NCI-H146 treated with DMSO at 0.1 percent for 48 hours (cell line): ENCODE measurements around the gene HOXC6.

ENCODE experiments used
- DNase-seq: peaks from one replicate; lab custom pipeline; 2025; ENCODE audit not compliant: unreplicated experiment; lab: John Stamatoyannopoulos, UW

The HOXC6 gene

GRCh38 chr12:54028314-54029201 is at the start of gene HOXC6:
HOXC6 (plus strand) TSS chr12:54028440; CDS start chr12:54028522, 82 bp downstream.
- DNase-seq, result no peak

GRCh38 chr12:53978477-53979356 is 49.5 kb upstream of the HOXC6 start:
- DNase-seq, result no peak

GRCh38 chr12:53980104-53980801 is 48.0 kb upstream of the HOXC6 start:
- no peak for DNase-seq

- no peak for DNase-seq
These were observed 47.3 kb upstream of the HOXC6 start for GRCh38 chr12:53980802-53981496.

DNA sequence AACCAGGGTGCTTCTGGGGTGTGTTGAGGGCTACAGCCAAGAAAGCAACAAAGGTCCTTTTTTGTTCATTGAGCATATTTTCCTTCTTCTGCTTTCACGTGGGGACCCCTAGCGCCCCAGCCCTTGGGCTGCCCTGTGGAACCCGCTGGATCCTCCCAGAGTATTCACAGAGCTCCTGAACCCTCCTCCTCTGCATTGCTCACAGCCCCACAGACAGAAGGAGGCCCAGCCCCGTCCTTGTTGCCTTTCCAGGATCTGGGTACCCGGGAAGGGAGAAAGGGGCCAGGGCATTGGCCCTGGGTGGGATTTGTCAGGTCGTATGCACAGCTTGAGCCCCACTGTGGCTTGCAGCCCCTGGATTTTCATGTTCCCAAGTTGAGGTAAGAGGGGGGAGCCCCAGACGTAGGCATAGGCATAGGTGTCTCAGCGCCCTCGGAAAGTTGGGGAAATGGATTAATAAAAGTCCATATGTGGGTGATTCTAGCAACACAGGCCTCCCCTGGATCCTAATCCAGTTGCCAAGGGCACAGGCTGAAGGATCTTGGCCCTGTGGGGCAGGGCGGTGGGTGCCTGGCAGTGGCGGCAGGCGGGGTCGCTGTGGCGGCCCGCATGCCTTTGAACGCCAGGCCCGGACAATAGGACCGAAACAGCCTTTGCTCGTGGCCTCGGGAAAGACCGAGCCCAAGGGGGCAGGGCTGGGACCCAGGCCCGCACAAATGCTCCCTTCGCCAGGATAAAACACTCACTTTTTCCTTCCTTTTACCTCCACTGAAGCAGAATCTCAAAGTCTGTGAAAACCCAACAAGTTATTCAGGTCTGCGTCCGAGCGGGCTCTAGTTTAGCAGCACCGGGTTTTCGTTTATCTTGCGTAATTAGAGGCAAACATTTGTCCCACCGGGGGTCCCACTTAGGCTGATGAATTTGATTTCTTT is 46.3 kb upstream of the HOXC6 start:
- DNase-seq, result no peak

- DNase-seq, result no peak
These were observed 45.3 kb upstream of the HOXC6 start for GRCh38 chr12:53982648-53983567.

- DNase-seq, result no peak
These were observed 44.7 kb upstream of the HOXC6 start for GRCh38 chr12:53983568-53983949.

DNA sequence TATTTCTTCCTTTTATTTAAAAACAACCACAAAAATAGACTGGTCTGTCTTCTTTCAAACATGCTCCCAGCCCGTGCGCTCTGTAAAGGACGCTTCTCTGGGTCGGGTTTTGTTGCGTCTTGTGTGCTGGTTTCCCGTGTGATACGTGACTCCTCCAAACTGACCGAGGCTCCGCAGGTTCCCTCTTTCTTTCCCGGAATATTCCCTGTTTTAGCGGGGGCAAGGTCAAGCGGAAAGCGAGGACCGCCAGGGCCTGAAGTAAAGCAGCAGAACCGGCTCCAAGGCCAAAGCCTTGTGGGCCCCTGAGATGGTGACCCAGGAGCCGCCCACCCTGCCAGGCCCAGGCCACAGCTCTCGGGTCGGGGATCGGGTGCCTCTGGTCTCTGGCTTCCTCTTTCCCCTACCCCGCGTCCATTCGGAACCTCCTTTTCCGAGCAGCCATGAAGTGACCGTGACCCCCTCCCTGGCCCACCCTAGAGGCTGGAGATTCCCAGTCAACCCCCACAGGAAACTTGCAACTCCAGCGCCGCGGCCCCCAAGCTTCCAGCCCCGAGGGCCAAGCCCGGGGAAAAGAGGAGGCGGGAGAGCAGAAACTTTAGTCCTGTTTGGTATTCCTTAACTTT is 44.2 kb upstream of the HOXC6 start:
- no peak for DNase-seq

GRCh38 chr12:53984901-53985691 is 43.1 kb upstream of the HOXC6 start, which contains the start of gene HOXC10:
HOXC10 (plus strand) TSS chr12:53985146; CDS start chr12:53985260, 114 bp downstream.
- no peak for DNase-seq

DNA sequence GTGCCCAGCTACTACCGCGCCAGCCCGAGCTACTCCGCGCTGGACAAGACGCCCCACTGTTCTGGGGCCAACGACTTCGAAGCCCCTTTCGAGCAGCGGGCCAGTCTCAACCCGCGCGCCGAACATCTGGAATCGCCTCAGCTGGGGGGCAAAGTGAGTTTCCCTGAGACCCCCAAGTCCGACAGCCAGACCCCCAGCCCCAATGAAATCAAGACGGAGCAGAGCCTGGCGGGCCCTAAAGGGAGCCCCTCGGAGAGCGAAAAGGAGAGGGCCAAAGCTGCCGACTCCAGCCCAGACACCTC is 42.6 kb upstream of the HOXC6 start:
- DNase-seq, result no peak

- no peak for DNase-seq
These were observed 42.1 kb upstream of the HOXC6 start for GRCh38 chr12:53985994-53986685.

- DNase-seq, result no peak
These were observed 41.4 kb upstream of the HOXC6 start for GRCh38 chr12:53986686-53987483.

- DNase-seq, result no peak
These were observed 40.4 kb upstream of the HOXC6 start for GRCh38 chr12:53987787-53988230.

DNA sequence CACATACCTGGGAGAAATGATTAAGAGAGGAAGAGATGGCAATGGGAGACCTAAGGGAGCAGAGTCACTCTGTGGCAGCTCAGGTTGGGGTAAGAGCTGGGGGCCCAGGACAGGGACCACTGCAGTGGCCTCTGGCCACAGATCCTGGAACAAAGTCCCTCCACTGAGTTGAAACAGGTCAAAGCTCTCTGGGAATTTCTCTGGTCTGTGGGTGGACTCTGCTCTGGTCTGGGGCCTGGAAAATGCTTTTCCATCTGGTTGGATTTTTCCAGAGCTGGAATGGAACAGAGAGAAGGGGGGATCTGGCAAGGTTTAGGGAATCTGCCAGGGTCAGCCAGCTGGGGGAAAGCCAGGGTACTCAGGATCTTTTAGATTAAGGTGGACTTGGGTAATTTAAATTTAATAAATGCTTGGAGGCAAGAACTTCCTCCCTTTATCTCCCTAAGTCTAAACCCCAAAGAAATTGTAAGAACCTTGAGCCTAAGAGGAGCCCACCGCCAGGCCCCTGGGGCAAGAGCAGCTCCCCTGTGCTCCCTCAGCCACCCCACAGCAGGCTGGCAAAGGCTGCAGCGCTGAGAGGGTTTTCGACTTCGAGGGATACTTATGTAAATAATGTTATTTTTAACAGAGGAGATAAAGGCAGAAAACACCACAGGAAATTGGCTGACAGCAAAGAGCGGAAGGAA is 39.6 kb upstream of the HOXC6 start:
- no peak for DNase-seq
